ENCODE data around the gene MYO18B. TPM values are rescaled to one million over a fixed set of nuclear protein-coding genes. Genes with fewer than 3 reads are reported as not detected.

The MYO18B gene
- total RNA-seq, 1 donor from 2014 or later: 184 TPM

GRCh38 chr22:25852223-25852622 is 110.2 kb downstream of the MYO18B start:
- DNase-seq: no peak

DNA sequence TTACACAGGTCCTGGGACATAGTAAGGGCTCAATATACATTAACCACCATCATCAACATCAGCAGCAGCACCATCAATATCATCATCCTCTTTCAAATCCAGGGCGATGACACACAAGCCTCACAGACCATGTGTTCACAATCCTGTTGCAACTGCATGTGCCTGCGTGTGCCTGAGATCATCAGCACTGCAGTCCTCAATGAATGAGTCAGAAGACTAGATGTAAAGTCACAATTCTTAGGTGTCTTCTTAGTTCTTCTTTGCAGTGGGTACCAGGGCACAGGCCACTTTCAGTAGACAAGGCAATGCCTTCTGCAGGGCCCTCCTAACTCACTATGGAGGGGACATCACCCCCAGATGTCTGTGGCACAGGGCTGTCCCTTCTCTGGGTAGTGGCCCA is 111.1 kb downstream of the MYO18B start:
- DNase-seq: no peak

- no peak for DNase-seq
Measured at GRCh38 chr22:25853501-25854284, 111.7 kb downstream of the MYO18B start.

DNA sequence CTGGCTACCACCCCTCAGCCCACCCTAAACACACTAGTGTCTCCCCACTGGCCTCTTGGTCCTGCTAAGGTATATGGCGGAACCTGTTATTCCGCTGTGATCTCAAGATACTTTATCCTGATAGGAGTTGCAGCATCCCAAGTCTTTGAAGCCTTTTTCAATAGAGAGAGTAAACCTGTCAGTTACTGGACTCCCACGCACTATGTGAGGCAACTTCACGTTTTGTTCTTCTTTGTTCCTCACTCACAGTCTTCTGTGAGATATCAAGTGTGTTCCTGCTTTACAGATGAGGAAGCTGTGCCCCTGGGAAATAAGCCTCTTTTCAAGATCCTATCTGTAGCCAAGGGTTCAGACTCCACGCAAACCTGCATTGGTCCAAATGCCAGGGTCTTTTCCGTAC is 127.8 kb downstream of the MYO18B start:
- no peak for DNase-seq

DNA sequence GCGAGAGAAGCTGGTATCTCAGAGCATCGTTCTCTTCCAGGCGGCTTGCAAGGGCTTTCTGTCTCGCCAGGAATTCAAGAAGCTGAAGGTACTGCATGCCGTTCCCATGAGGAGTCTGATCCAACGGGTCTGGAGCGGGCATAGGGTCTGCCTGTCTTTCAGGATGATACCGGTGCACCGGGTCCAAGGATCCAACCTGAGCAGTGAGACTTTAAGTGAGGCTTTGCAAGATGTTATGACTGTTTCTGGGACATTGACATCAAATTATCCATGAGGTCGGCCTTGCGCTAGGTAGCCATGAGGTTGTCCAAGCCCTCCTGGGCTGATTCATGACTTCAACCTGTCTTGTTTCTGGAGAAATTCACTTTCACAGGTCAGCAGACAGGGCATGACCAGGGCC is 132.3 kb downstream of the MYO18B start:
- DNase-seq: no peak

DNA sequence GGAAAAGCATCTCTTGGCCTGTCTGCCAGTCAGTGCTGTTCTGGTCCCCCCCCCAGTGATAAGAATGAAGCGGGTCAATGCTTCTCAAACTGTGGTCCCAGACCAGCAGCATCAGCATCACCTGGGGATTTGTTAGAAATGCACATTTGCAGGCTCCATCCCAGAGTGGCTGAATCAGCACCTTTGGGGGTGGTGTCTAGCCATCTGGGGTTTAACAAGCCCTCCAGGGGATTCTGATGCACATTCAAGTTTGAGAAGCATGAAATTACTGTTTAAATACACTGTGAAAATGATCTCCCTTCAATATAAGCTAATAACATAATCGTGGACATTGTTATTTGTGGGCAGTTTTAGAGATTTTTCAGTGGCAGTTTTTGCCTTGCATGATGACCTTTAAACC is 133.5 kb downstream of the MYO18B start:
- DNase-seq: no peak

GRCh38 chr22:25876871-25877270 is 134.9 kb downstream of the MYO18B start:
- no peak for DNase-seq

GRCh38 chr22:25878933-25879332 is 136.9 kb downstream of the MYO18B start:
- no peak for DNase-seq

DNA sequence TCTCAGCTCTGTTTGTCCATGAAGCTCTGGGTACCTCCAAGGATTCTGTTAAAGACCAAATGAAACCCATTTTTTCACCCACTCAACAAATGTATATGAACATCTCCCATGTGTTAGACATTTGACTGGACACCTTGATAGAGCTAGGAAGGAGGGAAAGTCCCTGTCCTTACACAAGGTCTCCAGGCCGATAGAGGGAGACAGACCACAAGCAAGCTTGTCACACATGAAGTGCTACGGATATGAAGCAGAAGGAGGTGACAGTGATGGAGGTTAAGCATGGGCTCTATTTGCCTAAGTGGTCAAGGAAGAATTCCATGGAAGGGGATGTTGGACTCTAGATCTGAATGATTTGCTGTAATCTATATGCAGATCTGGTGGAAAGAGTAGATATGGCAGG is 138.5 kb downstream of the MYO18B start:
- no peak for DNase-seq

DNA sequence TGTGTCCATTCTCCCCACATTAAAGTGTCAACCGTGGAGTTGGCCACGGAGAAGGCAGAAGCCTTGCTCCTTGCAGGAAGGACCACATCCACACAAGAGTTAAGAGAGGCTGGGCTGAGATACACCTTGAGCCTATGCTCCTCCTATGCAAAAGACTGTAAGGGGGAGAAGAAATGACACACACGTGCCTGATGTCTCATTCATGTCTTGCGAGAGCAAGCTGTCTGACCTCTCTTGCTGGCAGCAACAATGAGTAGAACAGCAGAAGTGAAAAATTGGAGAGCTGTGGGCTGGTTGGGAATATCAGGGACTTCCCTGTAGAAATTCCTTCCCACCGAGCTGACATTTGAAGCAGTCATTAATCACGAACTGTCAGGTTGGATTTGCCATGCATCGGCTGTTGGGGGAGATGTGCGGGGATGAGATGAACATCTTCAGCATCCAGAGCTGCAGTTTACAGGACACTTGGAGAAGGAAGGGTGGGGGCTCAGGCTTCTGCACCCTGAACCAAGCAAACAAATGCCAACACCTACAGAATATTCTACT is 139.3 kb downstream of the MYO18B start:
- DNase-seq: no peak

DNA sequence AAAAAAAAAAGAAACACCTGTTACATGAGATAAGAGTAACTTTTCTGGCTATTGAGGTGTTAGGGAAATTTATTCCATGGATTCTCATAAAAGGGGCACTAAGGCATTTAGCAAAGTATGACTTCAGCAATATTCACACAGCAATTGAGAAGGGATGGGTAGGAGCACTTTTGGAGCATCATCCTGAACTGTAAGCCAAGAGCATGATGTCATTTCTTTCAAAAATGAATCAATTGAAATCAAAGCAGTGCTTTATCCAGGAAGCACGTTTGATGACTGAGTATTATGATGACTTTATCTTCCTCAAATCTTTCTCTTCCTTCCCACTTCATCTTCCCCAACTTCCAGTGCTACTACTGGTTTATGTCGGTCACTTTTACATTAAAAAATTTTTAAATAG is 140.4 kb downstream of the MYO18B start:
- no peak for DNase-seq

DNA sequence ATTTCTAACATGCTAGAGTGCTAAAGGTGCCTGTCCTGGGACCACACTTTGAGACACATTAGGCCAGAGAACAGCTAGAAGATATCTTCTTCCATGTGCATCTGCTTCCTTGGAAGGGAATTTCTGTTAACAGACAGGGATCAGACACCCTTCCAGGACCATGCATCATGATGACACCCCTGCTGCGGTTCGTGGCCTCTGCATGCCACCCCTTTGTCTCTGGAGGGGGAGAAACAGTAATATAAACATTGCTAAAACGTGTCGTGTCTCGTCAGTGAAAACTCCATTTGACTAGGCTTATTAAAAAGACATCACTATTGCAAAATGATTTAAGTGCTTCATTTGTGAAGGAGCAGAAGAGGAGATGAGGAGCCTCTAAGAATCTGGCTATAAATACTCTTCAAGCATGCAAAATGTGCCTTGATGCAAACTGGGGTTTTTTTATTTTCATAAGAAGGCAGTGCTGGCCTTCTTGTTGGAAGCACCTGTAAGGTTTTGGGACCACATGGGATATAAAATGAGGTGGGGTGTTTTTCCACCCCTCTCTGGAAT is 141.6 kb downstream of the MYO18B start:
- peak; percentile 11 for DNase-seq

- DNase-seq: no peak
Measured at GRCh38 chr22:25884121-25884520, 142.1 kb downstream of the MYO18B start.

DNA sequence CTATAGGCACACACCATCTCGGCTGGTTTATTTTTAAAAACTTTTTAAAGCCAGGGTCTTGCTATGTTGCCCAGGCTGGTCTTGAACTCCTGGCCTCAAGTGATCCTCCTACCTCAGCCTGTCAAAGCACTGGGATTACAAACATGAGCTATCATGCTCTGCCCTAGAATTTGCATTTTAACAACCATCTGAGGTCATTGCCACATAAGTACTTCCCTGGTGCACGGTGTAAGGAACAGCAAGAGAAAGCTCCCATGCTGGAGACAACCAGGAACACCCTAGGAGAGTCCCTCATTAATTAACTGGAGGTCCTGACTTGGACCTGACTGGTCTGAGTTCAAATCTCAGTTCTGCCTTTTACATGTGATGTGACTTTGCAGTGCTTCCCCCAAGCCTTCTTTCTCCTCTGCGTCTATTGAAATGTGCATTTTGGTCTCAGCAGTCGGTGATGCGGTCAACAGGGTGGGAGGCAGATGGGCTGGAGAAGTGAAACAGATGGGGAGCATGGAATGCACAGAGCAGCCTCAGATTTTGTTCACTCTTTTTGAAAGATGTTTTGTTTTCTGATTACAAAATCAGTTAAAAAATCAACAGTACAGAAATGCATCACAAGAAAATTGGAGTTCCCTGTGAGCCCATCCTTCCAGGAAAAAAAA is 146.5 kb downstream of the MYO18B start:
- no peak for DNase-seq

DNA sequence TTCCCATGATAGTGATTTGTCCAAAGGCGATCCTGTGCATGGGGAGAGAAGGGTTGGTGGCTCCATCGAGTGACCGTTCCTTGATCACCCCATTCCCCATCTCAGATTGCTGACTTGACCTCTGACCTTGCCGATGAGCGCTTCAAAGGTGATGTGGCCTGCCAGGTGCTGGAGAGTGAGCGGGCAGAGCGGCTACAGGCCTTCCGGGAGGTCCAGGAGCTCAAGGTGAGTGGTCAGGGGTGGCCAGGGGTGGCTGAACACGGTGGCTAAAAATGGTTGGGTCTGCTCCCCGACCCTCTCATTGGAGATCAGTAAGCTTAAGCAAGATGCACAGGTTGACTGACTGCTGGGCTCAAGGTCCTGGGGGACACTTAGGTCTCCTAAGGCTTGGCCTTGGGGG is 148.7 kb downstream of the MYO18B start:
- no peak for DNase-seq

DNA sequence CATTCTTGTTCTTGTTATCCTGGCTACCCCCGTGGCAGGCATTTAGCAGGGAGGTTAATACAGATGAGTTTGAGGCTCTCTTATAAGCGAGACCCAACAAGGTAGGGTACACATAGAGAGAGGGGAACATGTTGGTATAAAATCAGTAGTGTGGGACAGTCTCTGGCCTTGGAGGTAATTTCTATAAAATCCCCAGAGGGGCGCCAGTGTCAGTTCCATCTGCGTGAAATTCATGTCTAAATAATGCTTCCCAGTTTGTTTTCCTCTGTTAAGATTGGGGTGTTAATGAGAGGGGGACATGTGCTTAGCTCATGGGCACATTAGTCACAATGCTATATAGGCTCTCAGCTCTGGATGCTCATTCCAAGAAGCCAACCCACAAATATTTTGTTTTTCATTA is 150.7 kb downstream of the MYO18B start:
- DNase-seq: no peak

GRCh38 chr22:25895678-25896077 is 153.7 kb downstream of the MYO18B start:
- no peak for DNase-seq

DNA sequence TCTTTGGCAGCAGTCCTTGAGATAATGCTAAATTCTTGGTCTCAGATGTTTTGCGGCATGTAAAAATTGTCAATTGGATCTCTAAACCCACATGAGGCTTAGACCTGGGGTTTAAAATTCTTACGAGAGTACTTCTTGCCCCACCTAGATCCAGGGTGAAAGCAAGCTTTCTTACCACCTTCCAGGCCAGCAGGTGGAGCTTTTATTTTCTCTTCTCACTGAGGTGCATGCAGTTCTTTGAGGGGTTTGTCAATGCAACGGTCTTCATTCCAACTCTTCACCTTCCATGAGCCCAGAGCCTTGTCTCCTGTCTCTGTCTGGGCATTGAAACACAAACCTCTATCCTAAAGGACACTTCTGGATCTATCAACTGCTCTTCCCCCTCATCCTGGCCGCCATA is 154.1 kb downstream of the MYO18B start:
- no peak for DNase-seq

DNA sequence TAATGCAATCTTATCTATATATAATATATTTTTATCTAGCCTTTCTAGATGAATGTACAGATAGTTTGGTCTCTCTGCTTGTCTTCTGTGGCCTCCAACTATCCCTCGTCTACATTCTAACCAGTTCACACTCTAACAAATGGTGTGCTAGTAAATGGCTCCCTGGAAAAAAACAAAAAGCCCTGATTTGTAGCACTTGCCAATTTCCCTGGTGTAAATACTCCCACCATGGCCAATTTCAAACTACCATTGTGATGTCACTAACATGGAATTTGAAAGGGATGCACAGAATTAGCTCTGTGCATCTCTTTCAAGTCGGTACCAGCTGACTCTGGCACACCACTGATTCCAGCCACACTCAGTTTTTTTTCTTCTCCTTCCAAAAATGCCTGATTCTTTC is 154.6 kb downstream of the MYO18B start:
- DNase-seq: no peak

- no peak for DNase-seq
Measured at GRCh38 chr22:25898707-25899365, 156.8 kb downstream of the MYO18B start.

- DNase-seq: no peak
Measured at GRCh38 chr22:25899566-25899965, 157.6 kb downstream of the MYO18B start.

- DNase-seq: no peak
Measured at GRCh38 chr22:25900390-25900789, 158.4 kb downstream of the MYO18B start.

- DNase-seq: no peak
Measured at GRCh38 chr22:25900880-25901279, 158.9 kb downstream of the MYO18B start.

Data from tongue (tissue), 2 donors.